ENCODE results near the gene SYTL5.

The SYTL5 gene

DNA sequence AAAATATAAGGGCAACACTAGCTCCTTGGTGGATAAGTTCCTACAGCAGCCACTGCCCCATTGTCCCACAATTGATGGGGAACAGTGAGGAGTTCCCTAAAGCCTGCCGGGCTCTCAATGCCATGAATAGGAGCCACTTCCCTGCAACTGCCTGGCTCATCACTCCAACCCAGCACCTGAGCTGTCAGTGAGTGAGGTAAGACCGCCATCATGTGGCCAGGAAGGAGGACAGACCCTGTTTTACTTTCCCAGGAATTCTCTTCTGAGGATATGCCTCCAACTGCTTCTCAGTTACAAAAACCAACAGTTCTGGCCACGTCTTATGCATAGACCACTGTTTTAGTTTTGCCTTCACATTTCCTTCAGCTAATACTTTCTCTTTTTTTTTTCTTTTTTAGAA, 168.8 kb downstream of the SYTL5 start:
- TF ChIP-seq CTCF (conservative IDR thresholded peaks at IDR 0.05; ENCODE audit: low read length) (peak; percentile 61), EZH2phosphoT487 (IDR thresholded peaks at IDR 0.05; ENCODE audit: borderline replicate concordance) (no peak)
- Histone ChIP-seq H3K9ac (ENCODE audit: low read depth, low read length, poor library complexity, severe bottlenecking) (no peak overlapping the region), H3K9me2 (replicated peaks; ENCODE audit: low read depth, low read length) (no peaks in the 10 kb centered on the region), H3K79me2 (ENCODE audit: insufficient read depth, low read length) (no peaks in the 10 kb centered on the region), H3K4me2 (ENCODE audit: low read depth, low read length, poor library complexity, severe bottlenecking) (no peak overlapping the region), H3K36me3 (ENCODE audit: insufficient read depth, low read length) (no peaks in the 10 kb centered on the region), H3K27me3 (ENCODE audit: insufficient read depth, low read length, poor library complexity, severe bottlenecking) (no peaks in the 10 kb centered on the region), H3F3A (ENCODE audit: low read depth) (no peaks in the 10 kb centered on the region), H3K9me3 (ENCODE audit: insufficient read depth, low read depth, low read length) (no peaks in the 10 kb centered on the region), H2AFZ (ENCODE audit: low read length) (no peak overlapping the region), H4K20me1 (ENCODE audit: insufficient read depth, low read length, poor library complexity, severe bottlenecking) (no peaks in the 10 kb centered on the region), H3K4me1 (ENCODE audit: insufficient read depth, low read length, poor library complexity, severe bottlenecking) (no peaks in the 10 kb centered on the region), H3K4me3 (ENCODE audit: low read length, poor library complexity, severe bottlenecking) (no peak overlapping the region)

- H3K36me3 ChIP-seq (ENCODE audit: insufficient read depth, low read length) = no peaks in the 10 kb centered on the region
- H3K79me2 ChIP-seq (ENCODE audit: insufficient read depth, low read length) = no peaks in the 10 kb centered on the region
- H3K9me3 ChIP-seq (ENCODE audit: insufficient read depth, low read depth, low read length) = no peaks in the 10 kb centered on the region
- H2AFZ ChIP-seq (ENCODE audit: low read length) = no peak overlapping the region
- no peak overlapping the region for H3K4me3 ChIP-seq (ENCODE audit: low read length, poor library complexity, severe bottlenecking)
- no peak overlapping the region for H3K4me2 ChIP-seq (ENCODE audit: low read depth, low read length, poor library complexity, severe bottlenecking)
- H3K9ac ChIP-seq (ENCODE audit: low read depth, low read length, poor library complexity, severe bottlenecking) = no peak overlapping the region
- H3K27me3 ChIP-seq (ENCODE audit: insufficient read depth, low read length, poor library complexity, severe bottlenecking) = no peaks in the 10 kb centered on the region
- no peaks in the 10 kb centered on the region for H3F3A ChIP-seq (ENCODE audit: low read depth)
- H3K9me2 ChIP-seq (replicated peaks; ENCODE audit: low read depth, low read length) = no peaks in the 10 kb centered on the region
- H4K20me1 ChIP-seq (ENCODE audit: insufficient read depth, low read length, poor library complexity, severe bottlenecking) = no peaks in the 10 kb centered on the region
- H3K4me1 ChIP-seq (ENCODE audit: insufficient read depth, low read length, poor library complexity, severe bottlenecking) = no peaks in the 10 kb centered on the region
- TF ChIP-seq CTCF (conservative IDR thresholded peaks at IDR 0.05; ENCODE audit: low read length) (no peak), EZH2phosphoT487 (IDR thresholded peaks at IDR 0.05; ENCODE audit: borderline replicate concordance) (no peak)
These were observed 172.0 kb downstream of the SYTL5 start for GRCh38 chrX:38178396-38178795.

Measured in Loucy (cell line).